ENCODE results near the gene ERBB4. TPM values are rescaled to one million over a fixed set of nuclear protein-coding genes. Genes with fewer than 3 reads are reported as not detected.

Gene ERBB4
- polyA plus RNA-seq, 1 of the 3 experiments (the other 2 are of a cell fraction): 0.05 TPM

- POLR2A ChIA-PET: no interaction called here
- Histone ChIP-seq H3F3A (replicated peaks; ENCODE audit: insufficient read depth) (no peaks in the 10 kb centered on the region), H3K9ac (no peak overlapping the region), H3K4me3 (ENCODE audit: low read depth in 2 of 2, low read length in 1 of 2) (no peak overlapping the region), H4K20me1 (ENCODE audit: insufficient read depth) (no peaks in the 10 kb centered on the region), H3K4me2 (no peak overlapping the region), H3K27me3 (ENCODE audit: insufficient read depth) (no peaks in the 10 kb centered on the region), H3K4me1 (ENCODE audit: control insufficient read depth in 1 of 2, insufficient read depth in 2 of 2, low read depth in 1 of 2, low read length in 1 of 2) (no peaks in the 10 kb centered on the region; a peak in 1 of 4 replicates), H3K79me2 (ENCODE audit: insufficient read depth) (no peaks in the 10 kb centered on the region), H3K9me2 (no peaks in the 10 kb centered on the region), H3K36me3 (replicated peaks in 1 of 2; ENCODE audit: control insufficient read depth in 1 of 2, insufficient read depth in 2 of 2, low read length in 1 of 2) (no peaks in the 10 kb centered on the region), H2AFZ (ENCODE audit: low read depth) (no peak overlapping the region), H3K27ac (ENCODE audit: low read depth in 2 of 2, low read length in 1 of 2) (no peak overlapping the region), H3K9me3 (no peaks in the 10 kb centered on the region; the same call in 1 of the 2 replicates)
- DNase-seq: no peak
- 72% methylated on average over 7 of the region's 7 CpGs for WGBS (ENCODE audit: low lambda C conversion rate)
- no peak for TF ChIP-seq TEAD4 (IDR thresholded peaks at IDR 0.05; ENCODE audit: borderline replicate concordance, insufficient read depth)
- CTCF ChIA-PET: no interaction called here
These were observed 714.6 kb downstream of the ERBB4 start for GRCh38 chr2:211823886-211824479.

- H3K9ac ChIP-seq: no peak overlapping the region
- H3K27ac ChIP-seq (ENCODE audit: low read depth in 2 of 2, low read length in 1 of 2): no peak overlapping the region
- H3K9me2 ChIP-seq: no peaks in the 10 kb centered on the region
- ChIA-PET CTCF (interaction anchor here (0.6 to 1.3 kb wide), 3 partner anchors 33 to 469 kb away, joined by 3 to 4 read pairs (median 3); no protein-coding TSS in a partner anchor), POLR2A (no interaction called here)
- no peak overlapping the region for H2AFZ ChIP-seq (ENCODE audit: low read depth)
- no peaks in the 10 kb centered on the region for H3K36me3 ChIP-seq (replicated peaks in 1 of 2; ENCODE audit: control insufficient read depth in 1 of 2, insufficient read depth in 2 of 2, low read length in 1 of 2)
- TF ChIP-seq NRF1 (IDR thresholded peaks at IDR 0.05; ENCODE audit: low read depth, low read length) (no peak), CHD2 (IDR thresholded peaks at IDR 0.05; ENCODE audit: low read length, partially characterized antibody) (no peak)
- no peaks in the 10 kb centered on the region; a peak in 1 of 4 replicates for H3K4me1 ChIP-seq (ENCODE audit: control insufficient read depth in 1 of 2, insufficient read depth in 2 of 2, low read depth in 1 of 2, low read length in 1 of 2)
- no peaks in the 10 kb centered on the region for H3F3A ChIP-seq (replicated peaks; ENCODE audit: insufficient read depth)
- H3K27me3 ChIP-seq (ENCODE audit: insufficient read depth): no peaks in the 10 kb centered on the region
- H3K79me2 ChIP-seq (ENCODE audit: insufficient read depth): no peaks in the 10 kb centered on the region
- DNase-seq: no peak
- no peak overlapping the region for H3K4me3 ChIP-seq (ENCODE audit: low read depth in 2 of 2, low read length in 1 of 2)
- no peak overlapping the region for H3K4me2 ChIP-seq
- no peaks in the 10 kb centered on the region for H4K20me1 ChIP-seq (ENCODE audit: insufficient read depth)
- WGBS (ENCODE audit: low lambda C conversion rate): 47% methylated on average over 3 of the region's 3 CpGs
- no peaks in the 10 kb centered on the region; the same call in 1 of the 2 replicates for H3K9me3 ChIP-seq
These were observed 715.8 kb downstream of the ERBB4 start for GRCh38 chr2:211822686-211823335.

- Histone ChIP-seq H3K4me1 (ENCODE audit: control insufficient read depth in 1 of 2, insufficient read depth in 2 of 2, low read depth in 1 of 2, low read length in 1 of 2) (no peaks in the 10 kb centered on the region; a peak in 3 of 4 replicates), H3F3A (replicated peaks; ENCODE audit: insufficient read depth) (no peaks in the 10 kb centered on the region), H3K9me2 (no peaks in the 10 kb centered on the region), H3K4me2 (no peak overlapping the region), H3K9ac (no peak overlapping the region), H4K20me1 (ENCODE audit: insufficient read depth) (no peaks in the 10 kb centered on the region), H3K79me2 (ENCODE audit: insufficient read depth) (no peaks in the 10 kb centered on the region), H3K9me3 (no peaks in the 10 kb centered on the region; the same call in 1 of the 2 replicates), H2AFZ (ENCODE audit: low read depth) (no peak overlapping the region), H3K27me3 (ENCODE audit: insufficient read depth) (no peaks in the 10 kb centered on the region), H3K27ac (ENCODE audit: low read depth in 2 of 2, low read length in 1 of 2) (peak overlapping the region in 1 of 2 experiments; percentile 36; a peak in 2 of 4 replicates), H3K36me3 (replicated peaks in 1 of 2; ENCODE audit: control insufficient read depth in 1 of 2, insufficient read depth in 2 of 2, low read length in 1 of 2) (no peaks in the 10 kb centered on the region), H3K4me3 (ENCODE audit: low read depth in 2 of 2, low read length in 1 of 2) (no peak overlapping the region)
- POLR2A ChIA-PET: no interaction called here
- peak; percentile 16 for DNase-seq
- no peak for TF ChIP-seq SIN3A (IDR thresholded peaks at IDR 0.05; ENCODE audit: borderline replicate concordance, low read depth, low read length)
- TF ChIP-seq GABPA (IDR thresholded peaks at IDR 0.05; ENCODE audit: low read depth): no peak
- TF ChIP-seq REST (IDR thresholded peaks at IDR 0.05; ENCODE audit: low read depth, low read length): no peak
- TF ChIP-seq ZBTB33 (IDR thresholded peaks at IDR 0.05; ENCODE audit: borderline replicate concordance, low read depth): no peak
- 41% methylated on average over 1 of the region's 1 CpG for WGBS (ENCODE audit: low lambda C conversion rate)
- CTCF ChIA-PET: no interaction called here
These were observed 721.8 kb downstream of the ERBB4 start for GRCh38 chr2:211816754-211817153.

Measured in SK-N-SH (cell line).